Stimulated activated CD8-positive, alpha-beta memory T cell treated with anti-CD3 and anti-CD28 coated beads, Interleukin-4, amount 100 ng/mL, for 48 hours (primary cell): ENCODE results near the gene SENP7.
"Not testable (repeated sequence)": the region's sequence is repeated elsewhere in the genome, so short reads cannot be mapped to it uniquely, and the experiment has no call there.

Source experiments
- DNase-seq: peaks from one replicate; pipeline ENCODE4 v3.0.0-alpha.2; 2020

SENP7 gene

DNA sequence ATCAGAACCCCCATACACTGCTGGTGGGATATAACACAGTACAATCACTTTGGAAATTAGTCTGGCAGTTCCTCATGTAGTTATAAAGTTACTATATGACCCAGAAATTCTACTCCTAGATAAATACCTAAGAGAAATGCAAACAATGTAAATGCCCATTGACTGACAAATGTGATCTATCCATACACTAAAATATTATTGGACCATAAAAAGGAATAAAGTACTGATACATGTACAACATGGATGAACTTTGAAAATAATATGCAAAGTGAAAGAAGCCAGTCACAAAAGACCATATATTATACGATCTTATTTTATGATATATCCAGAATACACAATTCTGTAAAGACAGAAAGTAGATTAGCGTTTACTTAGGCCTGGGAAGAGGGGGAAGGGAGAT lies 200.5 kb downstream of the SENP7 start:
- no peak for DNase-seq

DNA sequence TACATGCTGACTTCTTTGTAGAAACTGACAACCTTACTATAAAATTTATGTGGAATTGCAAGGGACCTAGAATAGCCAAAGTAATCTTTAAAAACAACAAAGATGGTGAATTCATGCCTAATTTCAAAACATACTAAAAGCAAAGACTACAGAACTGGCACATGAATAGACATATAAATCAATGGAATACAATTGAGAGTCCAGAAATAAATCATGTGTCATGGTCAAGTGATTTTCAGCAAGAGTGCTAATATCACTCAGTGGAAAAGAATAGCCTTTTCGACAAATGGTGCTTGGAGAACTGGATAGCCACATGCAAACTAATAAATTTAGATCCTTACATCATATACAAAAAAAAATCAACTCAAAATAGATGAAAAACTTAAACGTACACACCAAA lies 201.3 kb downstream of the SENP7 start:
- DNase-seq: no peak

DNA sequence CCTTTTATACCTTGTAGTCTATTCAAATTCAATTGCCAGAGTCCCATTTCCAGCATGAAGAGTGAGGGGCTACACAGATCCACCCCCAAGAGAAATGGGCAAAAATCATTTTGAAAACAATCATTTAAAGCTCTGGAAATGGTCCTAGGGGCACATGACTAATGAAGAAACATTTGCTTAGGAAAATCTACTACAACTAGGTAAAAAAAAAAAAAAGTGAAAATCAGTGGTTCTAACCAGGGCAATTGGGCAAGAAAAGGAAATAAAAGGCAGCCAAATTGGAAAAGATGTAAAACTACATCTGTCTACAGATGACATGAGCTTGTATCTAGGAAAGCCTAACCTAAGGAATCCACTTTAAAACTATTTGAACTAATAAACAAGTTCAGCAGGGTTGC lies 202.0 kb downstream of the SENP7 start:
- DNase-seq: no peak

DNA sequence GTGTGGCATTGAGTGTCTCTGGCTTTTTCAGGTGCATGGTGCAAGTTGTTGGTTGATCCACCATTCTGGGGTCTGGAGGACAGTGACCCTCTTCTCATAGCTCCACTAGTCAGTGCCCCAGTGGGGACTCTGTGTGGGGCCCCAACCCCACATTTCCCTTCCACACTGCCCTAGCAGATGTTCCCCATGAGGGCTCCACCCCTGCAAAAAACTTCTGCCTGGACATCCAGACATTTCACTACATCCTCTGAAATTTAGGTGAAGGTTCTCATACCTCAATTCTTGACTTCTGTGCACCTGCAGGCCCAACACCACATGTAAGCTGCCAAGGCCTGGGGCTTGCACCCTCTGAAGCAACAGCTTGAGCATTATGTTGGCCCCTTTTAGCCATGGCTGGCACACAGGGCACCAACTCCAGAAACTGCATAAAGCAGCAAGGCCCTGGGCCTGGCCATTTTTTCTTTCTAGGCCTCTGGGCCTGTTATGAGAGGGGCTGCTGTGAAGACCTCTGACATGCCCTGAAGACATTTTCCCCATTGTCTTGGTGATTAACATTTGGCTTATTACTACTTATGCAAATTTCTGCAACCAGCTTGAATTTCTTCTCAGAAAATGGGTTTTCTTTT lies 204.8 kb downstream of the SENP7 start:
- not testable (repeated sequence) for DNase-seq

DNA sequence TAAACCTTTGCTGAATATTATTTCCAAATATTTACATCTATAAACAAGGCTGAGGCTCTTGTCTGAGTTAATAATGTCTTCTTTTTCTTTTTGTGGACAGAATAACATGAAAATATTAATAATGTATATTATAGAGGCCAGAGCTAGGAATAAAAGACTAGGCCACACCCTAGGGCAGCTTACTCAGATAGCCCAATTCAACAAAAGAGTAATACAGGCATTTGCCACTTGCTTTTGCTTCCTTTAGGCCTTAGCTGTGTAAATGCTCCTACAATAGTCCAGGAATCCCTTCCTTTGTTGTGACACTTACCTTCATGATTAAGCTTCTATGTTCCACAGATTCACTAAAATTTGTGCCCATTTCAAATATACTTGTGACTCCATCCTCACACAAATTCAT lies 209.2 kb downstream of the SENP7 start:
- DNase-seq: no peak

DNA sequence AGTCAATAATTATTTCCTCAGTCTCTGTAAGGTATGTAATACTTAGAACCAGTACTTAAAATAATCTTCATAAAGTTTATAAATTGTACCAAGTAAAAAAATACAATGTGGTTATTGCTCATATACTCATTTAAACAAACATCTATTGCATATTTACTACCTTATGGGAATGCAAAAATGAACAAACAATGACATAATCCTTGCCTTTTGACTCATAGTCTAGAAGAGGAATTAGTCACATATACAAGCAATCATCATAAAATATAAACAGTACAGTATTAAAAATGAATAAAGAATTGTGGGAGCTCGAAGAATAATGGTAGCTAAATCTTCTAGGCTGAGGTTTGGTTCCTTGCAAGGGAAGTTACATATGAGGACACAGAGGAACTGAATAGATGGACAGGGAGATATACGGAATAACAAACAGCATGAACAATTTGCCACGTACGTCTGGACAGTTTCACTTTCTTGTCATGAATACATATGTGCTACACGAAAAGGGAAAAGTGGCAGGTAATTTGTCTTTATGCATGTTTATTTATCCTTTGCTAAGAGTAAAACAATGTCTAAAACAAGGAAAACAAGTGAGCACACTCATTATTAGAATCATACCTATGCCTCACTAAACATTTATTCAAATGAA lies 209.8 kb downstream of the SENP7 start:
- no peak for DNase-seq

DNA sequence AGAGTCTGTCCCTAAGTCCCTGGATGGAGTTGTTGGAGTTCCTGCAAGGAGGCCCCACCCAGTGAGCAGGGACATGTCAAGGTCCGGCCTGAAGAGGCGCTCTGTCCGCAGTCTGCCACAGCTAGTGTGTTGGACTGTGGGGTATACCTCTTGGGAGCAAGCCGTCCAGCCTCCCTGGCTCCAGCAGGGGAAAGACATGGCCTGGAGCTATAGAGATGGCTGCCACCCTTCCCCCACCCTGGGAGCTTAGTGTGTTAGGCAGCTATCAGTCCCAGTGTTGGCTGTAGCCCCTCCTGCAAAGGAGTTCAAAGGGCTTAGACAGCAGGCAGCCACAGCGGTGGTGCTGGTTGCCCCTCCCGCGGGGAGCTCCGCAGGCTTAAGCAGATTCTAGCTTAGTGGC lies 212.9 kb downstream of the SENP7 start:
- no peak for DNase-seq

DNA sequence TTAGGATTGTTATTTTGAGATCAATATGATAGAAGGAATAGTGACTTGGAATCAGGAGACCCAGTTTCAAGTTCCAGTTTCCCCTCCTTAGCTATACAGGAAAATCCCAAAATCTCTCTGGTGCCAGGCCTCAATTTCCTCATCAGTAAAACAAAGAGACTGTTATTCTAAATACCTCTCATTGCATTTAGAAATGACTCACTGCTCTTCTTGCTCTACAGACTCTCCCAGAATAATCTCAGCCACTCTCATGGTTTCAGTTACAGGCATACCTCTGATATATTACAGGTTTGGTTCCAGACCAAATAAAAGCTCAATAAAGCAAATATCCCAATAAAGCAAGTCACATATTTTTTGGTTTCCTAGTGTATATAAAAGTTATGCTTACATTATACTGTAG lies 221.0 kb downstream of the SENP7 start:
- no peak for DNase-seq

DNA sequence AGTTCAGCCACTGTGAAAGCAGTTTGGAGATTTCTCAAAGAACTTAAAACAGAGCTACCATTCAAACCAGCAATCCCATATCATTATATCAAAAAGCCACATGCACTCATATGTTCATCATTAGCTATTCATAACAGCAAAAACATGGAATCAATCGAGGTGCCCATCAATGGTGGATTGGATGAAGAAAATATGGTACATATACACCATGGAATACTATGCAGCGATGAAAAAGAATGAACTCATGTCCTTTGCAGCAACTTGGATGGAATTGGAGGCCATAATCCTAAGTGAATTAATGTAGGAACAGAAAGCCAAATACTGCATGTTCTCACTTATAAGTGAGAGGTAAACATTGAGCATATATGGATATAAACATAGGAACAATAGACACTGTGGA lies 224.7 kb downstream of the SENP7 start:
- no peak for DNase-seq

DNA sequence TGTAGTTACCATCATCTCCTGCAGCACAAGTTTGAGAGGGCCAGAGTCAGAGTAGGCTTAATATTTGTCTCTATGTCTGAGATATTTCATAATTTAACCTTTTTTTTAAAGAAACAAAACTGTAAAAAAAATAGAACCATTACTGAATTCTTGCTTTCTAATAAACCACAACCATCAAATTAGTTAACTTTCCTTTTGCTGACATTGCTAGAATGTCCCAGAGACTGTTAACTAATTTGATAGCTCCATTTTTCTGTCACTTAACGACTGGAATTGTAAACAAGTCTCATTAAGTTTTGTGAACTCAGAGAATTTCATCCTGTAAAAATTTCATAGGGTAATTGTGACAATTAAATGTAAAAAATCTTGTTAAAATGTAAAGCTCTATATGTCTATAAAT lies 228.3 kb downstream of the SENP7 start:
- DNase-seq: no peak

DNA sequence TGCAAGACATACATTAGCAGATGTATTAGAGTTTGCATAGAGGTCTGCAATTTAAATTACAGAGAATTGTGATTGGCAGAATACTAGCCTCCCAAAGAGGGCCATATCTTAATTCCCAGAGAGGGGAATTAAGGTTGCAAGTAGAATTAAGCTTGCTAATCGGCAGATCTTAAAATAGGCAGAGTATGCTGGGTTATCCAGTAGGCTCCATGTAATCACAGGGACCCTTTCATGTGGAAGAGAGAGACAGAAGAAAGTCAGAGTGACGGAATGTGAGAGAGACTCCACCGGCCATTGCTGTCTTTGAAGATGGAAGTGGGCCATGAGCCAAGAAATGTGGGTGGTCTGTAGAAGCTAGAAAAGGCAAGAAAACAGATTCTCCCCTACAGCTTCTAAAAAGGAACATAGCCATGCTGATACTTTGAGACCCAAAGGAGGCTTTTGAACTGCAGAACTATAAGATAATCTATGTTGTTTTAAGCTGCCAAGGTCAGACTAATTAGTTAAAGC lies 231.4 kb downstream of the SENP7 start:
- no peak for DNase-seq

DNA sequence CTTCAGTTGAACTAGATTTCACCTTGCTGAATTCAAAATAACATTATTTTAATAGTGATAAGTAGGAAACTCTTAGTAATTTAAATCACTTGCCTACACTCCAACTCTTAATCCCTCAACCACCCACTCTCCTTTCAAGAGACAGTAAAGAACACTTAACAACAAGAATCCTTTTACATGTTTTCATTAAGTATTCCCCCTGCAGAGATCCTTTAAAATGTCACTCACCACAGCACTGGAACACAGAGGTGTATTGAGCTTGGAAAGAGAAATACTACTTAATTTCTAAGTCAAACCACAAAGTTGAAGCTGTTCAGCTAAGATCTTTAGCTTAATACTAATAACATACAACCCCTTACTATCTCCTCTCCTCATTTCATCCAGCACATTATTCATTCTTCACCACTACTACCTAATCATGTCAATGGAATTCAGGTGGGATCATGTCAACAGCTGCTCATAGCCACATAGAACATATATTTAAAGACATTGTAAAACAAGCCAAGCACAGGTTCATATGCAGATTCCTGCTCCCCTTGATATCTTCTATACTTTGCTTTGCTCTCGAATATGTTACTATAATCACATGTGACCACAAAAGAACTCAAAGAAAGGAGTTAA lies 233.1 kb downstream of the SENP7 start:
- no peak for DNase-seq

DNA sequence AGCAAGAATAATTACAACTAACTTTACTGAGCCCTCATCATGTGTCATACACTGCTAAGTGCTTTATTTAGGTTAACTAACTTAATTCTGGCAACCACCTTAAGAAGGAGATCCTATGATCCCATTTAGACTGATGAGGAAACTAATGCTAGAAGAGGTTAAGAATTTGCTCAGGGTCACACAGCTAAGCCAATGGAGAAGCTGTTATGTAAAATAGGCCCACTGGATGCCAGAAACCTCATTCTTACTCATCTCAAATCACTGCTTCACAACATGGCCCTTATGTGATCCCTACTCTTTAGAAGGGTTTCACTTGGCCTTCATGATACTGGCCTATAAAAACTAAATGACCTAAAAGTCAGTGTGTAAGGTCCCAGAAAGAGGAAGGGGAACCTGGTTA lies 233.8 kb downstream of the SENP7 start:
- DNase-seq: no peak

DNA sequence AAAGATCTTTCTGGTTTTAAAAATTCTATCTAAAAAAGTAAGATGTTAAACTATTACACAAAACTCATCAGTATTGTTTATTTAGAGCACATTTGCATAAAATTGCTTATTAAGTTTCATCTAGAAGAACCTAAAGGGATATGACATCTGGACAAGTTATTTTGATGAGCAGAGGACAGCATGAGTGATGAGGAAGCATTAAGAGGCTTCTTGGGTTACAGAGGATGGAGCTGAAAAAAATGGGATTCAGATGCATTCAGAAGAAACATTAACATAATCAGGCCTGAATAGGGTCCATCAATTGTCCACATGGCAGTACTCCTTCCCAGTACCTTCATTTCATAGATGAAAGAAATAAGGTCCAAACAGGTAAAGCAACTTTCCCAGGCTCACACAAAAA lies 234.3 kb downstream of the SENP7 start:
- no peak for DNase-seq
